SHP77 (cell line): ENCODE measurements around the gene PDCD2L.
A peak's percentile ranks its signal among the peaks of the same experiment; 100 is the strongest.
"Not testable (repeated sequence)": the region's sequence is repeated elsewhere in the genome, so short reads cannot be mapped to it uniquely, and the experiment has no call there.

Experiments
- DNase-seq, 2 experiments: peaks; one replicate each; lab custom pipeline; 2025; lab: John Stamatoyannopoulos, UW

PDCD2L gene, protein sequence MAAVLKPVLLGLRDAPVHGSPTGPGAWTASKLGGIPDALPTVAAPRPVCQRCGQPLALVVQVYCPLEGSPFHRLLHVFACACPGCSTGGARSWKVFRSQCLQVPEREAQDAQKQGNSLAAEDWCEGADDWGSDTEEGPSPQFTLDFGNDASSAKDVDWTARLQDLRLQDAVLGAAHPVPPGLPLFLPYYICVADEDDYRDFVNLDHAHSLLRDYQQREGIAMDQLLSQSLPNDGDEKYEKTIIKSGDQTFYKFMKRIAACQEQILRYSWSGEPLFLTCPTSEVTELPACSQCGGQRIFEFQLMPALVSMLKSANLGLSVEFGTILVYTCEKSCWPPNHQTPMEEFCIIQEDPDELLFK

DNA sequence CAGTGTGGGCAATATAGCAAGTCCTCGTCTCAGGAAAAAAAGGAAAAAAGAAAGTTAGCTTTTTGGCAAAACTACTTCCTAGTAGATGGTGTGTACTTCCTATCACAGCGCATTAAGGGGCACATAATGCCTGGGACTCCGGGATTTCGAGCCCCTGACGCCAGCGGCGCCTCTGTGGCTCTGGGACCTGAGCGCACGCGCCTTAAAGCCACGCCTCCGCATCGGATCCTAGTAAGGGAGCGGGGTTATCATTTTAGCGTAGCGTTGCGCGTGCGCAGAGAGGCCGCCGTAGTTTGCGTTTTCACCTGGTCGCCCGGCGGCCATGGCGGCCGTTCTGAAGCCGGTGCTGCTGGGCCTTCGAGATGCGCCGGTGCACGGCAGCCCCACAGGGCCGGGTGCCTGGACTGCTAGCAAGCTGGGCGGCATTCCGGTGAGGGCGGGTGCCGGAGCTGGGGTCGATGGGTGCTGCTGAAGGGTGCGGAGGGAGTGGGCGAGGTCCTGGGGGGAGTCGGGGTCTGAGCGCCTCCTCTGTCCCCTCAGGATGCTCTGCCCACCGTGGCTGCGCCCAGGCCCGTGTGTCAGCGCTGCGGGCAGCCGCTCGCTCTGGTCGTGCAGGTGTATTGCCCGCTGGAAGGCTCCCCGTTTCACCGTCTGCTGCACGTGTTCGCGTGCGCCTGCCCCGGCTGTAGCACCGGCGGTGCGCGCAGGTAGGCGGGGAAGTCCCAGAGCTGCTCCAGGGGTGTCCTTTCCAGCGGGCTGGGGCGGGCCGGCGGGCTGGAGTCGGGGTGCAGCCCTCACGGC is at the start of gene PDCD2L:
TSS of gene PDCD2L (plus strand) at position 291 of the 801 bp plus-strand sequence. CDS start at position 323, 32 bp downstream.
- peak; percentile 86 to 93 for DNase-seq

DNA sequence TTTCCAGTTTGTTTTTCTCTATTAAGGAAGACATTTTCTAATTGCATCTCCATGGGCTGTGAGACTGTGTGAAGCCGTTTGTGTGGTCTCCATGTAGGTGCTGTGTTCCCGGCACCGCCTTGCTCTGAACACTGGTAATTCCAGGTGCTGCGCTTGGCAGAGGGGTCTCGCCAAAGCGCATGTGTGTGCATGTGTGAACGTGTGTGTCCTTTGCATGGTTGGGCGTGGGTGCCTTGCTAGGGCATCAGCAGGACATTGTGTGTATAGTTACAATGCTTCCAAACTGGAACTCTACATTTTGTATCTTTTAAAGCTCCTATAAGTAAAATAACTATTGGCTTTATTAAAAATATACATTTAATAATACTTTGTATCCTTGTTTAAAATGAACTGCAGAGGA is 49.0 kb upstream of the PDCD2L start:
- DNase-seq: no peak

DNA sequence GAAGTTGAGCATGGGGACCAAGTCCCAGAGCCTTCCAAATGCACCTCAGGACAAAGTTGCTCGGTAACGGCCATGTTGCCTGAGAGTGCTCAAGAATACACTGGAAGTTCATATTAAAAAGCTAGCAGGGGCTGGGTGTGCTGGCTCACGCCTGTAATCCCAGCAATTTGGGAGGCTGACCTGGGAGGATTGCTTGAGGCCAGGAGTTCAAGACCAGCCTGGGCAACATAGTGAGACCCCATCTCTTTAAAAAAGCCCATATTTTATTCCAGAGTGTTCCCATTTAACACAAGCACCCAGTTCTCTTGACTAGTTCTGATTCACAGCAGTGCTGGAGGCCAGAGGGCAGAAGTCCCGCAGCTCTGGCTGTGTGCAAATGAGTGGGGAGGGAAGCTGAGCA is 47.3 kb upstream of the PDCD2L start:
- DNase-seq: no peak

DNA sequence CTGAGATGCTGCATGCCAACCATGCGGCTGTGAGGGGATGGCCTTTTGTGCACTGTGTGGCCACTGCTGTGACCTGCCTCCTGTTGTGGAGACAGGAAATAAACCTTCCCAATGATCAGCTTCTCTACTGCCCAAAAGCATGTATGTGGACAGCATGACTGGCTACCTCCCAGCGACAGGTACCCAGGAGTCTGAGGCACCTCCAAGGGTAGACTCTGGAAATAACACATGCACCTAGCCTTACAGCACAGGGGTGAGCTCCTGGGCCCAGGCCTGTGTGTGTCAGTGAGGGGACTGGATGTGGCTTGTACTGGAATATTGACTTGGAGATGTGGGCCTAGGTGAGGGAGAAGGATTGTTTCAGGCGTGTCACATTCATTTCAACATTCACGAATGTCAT is 46.8 kb upstream of the PDCD2L start:
- no peak for DNase-seq

DNA sequence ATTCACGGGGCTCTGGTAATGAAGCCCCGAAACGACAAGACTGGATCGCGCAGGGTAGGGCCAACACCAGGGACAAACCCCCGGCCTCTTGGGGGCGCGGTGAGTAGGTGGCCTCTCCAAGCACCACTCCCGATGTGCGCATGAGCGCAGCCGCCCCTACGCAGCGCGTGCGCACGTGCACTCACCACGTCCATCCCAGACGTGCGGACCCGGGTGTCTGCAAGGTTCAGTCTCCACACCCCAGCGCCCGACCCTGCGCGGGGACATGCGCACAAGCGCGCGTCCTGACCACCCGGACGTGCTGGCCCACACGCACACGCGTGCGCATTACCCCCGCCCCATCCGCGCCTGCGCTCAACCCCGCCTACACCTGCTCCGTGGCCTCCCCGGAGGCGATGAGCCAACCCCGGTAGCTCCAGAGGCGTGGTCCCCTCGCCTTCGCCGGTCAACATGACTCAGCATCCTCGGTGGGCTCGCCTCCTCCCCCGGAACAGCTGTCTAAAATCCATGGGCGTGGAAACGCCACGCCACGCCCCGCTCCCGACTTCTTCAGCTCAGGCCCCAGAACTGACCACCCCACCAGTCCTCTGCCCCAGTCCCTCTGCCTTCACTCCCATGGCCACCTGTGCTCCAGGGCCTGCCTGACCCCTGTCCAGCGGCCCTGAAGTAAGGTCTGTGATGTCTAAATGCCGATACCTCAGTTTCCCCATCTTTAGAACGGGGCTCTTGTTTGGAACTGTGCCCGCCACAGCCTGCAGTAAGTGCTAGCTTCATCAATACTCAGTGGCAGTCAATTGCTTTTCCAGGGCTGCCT is 44.9 kb upstream of the PDCD2L start:
- DNase-seq: peak; percentile 98

DNA sequence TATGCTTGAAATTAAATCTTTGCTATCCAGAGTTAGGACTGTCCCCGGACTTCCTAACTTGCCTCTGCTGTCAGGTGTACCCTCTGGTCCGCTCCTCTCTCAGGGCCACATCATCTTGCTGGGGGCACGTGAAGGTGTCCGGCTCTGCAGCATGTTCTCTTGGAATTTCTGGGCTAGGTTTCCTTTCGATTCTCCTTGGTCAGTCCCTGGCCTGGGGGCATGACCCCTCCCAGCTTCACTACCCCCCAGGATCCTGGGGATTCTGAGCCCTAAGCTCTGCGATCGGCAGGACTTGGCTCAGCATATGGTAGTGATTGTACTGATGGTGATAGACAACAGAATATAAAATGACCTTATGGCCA is 44.3 kb upstream of the PDCD2L start:
- no peak for DNase-seq

DNA sequence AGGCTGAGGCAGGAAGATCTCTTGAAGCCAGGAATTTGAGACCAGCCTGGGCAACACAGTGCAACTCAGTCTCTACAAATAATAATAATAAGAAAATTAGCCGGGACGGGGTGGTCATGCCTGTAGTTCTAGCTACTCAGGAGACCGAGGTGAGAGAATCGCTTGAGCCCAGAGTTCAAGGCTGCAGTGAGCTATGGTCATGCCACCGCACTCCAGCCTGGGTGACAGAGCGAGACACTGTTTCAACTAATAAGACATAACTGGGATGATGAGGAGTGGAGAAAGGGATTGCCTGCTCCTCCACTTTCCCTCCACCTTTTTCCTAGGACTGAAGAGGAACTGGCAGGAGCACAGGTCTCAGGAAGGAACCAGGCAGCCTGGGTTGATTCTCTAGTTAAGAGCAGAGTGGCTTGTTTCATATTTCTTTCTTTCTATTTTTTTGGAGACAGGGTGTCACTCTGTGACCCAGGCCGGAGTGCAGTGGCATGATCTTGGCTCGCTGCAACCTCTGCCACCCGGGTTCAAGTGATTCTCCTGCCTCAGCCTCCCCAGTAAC is 43.8 kb upstream of the PDCD2L start:
- DNase-seq: no peak

DNA sequence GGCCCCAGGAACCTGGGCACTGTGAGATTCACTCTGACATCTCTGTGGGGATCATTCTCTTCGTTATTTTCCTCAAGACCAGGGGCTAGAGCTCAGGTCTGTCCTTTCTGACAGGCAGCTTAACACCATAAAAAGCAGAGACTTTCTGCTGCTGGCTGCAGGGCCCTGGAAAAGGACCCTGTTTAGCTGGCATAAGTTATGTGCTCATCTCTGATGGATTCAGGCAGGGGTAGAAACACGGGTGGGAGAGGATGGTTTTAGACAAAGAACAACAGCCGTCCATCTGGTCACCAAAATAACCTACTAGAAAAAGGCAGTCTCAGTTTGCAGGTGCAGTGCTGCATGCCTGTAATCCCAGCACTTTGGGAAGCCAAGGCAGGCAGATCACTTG is 41.5 kb upstream of the PDCD2L start:
- DNase-seq: no peak

DNA sequence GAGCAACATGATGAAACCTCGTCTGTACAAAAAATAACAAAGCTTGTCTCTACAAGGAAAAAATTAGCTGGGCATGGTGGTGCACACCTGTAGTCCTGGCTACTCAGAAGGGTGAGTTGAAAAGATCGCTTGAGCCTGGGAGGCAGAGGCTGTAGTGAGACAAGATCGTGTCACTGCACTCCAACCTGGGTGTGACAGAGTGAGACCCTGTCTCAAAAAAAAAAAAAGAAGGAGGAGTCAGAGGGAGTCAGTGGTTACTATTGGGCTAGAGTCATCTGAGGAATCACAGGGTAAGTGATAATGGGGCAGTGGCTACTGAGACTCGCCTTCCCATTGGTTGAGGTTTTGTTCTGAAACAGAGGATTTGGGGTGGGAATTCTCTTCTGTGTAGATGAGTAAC is 41.1 kb upstream of the PDCD2L start:
- no peak for DNase-seq

DNA sequence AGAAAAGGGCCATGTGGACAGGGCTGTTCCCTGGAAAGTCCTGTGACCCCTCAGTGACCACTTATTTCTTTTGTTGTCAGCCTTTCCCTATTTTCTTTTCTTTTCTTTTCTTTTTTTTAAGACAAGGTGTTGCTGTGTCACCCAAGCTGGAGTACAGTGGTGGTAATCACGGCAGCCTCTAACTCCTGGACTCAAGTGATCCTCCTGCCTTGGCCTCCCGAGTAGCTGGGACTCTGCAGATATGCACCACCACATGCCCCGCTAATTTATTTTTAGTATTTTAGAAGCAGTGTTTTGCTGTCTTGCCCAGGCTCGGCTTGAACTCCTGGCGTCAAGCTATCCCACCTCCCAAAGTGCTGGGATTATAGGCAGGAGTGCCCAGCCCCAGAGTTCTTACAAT is 40.3 kb upstream of the PDCD2L start:
- no peak for DNase-seq

DNA sequence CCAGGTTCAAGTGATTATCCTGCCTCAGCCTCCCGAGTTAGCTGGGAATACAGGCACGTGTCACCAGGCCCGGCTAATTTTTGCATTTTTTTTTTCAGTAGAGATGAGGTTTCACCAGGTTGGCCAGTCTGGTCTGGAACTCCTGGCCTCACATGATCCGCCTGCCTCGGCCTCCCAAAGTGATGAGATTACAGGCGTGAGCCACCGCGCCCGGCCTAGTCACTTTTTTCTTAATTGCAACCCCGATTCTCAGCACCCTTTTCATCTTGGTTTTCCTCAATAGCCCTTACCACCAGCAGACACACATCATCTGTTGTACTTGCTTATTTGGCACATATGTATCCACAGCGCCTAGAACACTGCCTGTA is 39.8 kb upstream of the PDCD2L start:
- no peak for DNase-seq

DNA sequence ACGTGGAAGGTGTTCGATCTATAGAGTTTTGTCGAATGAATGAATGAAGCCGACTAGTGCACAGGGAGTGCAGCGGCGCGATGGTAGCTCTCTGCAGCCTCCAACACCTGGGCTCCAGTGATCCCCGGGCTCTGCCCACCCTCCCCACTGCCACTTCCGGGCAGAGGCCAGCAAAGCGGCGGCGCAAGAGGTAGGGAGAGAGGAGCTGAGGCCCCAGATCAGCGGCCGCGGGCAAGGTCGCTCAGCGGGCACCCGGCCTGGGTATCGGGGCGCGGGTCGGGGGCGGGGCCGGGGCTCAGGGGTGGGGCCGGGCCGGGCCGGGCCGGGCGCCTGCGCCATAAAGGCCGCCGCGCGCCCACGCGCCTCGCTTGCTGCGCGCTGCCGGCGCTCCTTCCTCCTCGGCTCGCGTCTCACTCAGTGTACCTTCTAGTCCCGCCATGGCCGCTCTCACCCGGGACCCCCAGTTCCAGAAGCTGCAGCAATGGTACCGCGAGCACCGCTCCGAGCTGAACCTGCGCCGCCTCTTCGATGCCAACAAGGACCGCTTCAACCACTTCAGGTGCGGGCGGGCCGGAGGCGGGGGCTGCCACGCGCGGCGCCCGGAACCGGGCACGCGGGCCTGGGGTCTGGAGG is 39.3 kb upstream of the PDCD2L start, which contains the start of gene GPI:
TSS of gene GPI (plus strand) at position 367 of the 633 bp plus-strand sequence. CDS start at position 438, 71 bp downstream.
- DNase-seq: peak; percentile 69 to 82

DNA sequence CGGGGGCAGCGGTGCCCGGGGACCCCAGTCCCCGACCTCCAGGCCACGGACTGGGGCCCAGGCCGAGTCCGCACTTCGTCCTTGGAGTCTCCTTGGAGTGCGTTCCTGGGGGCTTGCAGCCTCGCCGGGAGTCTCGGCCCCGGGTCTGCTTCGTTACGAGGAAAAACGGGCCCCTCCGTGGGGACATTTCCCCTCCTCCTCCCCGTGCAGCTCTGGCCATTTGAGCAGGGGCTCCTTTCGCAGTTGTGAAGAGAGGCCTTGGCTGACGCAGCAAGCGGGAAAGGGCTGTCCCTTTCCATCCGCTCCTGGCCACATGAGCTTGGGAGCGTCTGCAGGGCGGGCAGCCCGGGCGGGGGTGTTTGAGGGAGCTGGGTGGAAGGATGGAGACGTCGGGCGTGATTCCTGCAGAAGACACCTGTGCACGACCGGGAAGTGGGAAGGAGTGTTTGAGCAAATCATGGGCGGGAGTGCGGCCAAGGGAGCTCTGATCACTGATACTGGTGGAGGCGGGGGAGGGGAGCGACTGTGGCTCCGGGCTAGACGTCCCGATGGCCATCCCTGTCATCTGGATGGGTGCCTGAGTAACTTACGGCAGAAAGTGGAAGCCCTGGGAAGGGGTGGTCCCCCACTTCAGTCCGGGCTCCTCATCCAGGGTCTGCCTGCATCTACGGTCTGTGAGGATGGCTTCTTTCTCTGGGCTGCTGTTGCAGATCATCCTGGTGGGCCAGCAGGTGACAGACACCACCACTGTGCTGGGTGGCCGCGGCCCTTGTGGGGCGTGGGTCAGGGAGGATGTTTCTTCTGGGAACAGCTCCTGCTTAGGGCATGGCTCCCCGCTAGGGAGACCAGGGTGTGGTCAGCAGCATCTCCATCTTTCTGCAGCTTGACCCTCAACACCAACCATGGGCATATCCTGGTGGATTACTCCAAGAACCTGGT is 38.5 kb upstream of the PDCD2L start:
- peak; percentile 4 to 32 for DNase-seq

DNA sequence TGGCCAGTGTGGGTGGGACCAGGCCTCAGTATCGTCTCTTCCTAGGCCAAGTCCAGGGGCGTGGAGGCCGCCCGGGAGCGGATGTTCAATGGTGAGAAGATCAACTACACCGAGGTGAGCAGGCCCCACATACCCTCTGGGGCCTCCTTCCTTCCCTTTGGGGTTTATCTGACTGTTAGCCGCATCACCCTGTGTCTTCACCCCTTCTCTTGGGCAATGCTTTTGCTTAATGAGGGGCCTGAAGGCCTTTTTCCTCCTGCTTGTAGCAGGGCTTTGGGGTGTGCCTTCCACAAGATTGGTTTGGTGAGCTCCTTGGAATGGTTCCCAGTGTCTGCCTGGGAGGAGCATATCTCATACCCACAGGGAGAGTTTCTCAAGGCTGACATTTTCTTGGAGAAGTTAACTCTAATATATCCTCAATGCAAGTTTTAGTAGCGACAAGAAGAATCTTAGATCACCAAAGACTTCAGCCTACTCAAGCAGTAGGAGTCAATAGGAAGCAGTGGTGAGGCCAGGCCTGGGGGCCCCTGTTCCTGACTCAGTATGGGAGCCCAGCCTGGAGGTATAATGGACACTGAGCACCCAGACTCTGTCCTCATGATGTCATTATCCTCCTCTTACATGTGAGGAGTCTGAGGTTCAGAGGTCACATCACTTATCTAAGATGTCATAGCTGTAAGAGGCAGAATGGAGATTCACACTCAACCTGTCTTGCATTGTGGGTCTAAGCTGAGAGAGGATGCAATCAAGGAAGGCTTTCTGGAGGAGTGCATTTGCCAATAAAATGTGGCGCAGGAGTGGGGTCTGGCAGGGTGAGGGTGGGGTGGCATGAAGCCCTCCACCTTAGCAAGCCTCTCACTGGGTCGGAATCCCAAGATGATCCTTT is 37.2 kb upstream of the PDCD2L start:
- DNase-seq: no peak

DNA sequence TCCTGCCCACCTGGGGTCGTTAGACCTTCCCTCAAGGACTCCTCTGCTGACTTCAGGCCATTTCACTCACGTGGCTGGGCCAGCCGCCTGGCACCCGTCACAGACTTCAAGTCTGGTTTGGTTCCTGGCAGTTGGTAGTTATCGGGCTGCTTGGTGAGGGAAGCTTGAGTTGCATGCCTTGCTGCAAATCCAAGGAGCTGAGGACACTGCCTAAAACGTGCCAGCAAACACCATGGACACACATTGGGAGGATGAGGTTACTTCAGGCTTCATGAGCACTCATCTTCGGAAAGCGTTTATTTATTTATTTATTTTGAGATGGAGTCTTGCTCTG is 36.6 kb upstream of the PDCD2L start:
- no peak for DNase-seq

DNA sequence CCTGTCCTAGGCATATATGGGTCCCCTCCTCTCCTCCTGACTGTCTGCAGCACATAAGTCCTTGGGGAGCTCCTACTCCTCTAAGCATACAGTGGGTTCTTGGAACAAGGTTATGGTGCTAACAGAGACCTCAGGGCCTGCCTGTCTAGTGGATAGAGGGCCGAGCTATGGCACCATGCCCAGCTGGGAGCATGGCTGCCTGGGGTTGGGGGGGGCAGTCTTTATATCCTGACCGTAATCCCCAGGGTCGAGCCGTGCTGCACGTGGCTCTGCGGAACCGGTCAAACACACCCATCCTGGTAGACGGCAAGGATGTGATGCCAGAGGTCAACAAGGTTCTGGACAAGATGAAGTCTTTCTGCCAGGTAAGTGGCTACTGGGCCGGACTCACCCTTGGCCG is 35.9 kb upstream of the PDCD2L start:
- no peak for DNase-seq

DNA sequence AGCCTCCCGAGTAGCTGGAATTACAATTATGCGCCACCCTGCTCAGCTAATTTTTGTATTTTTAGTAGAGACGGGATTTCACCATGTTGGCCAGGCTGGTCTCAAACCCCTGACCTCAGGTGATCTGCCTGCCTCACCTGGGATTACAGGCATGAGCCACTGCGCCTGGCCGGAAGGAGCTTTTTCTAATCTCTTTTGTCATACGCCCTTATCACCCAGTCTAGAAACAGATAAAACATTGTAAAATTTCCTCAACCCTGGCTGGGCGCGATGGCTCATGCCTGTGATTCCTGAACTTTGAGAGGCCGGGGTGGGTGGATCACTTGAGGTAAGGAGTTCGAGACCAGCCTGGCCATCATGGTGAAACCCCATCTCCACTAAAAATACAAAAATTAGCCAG is 35.0 kb upstream of the PDCD2L start:
- not testable (repeated sequence) for DNase-seq

DNA sequence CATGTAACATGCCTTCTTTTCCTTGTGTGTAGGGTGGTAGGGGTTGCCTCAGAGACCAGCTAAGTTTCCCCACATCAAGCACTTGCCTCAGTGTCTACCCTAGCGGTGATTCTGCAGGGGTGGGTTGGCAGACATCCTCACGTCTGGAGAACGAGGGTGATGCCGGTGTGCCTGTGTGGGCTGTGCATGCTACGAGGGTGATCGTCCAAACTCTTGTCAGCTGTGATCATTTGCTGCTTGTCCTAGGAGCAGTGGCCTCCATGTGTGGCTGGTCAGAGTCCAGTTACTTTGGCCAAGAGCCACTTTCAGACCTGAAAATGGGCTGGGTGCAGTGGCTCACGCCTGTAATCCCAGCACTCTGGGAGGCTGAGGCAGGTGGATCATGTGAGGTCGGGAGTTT is 34.1 kb upstream of the PDCD2L start:
- no peak for DNase-seq

DNA sequence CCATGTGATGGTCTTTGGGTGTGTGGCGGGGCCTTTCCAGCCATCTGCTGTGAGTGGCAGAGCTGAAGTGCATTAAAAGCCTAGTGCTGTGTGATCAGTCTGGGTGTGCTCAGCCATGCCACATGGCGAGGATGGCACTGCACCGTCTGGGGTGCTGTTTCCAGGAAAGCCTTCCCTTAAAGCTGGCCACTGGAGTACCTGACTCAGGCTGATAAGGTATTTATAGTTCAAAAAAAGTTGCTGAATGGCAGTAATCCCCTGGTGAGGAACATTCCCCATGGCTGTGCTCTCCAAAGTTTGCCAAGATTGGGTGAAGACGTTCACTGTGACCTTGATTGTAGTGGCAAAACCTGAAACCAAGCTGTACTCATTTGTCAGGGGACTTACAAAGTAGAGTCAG is 33.2 kb upstream of the PDCD2L start:
- DNase-seq: no peak
